OCI-LY7 (cell line): ENCODE measurements around the gene TMEM51. TPM values are rescaled to one million over a fixed set of nuclear protein-coding genes. Genes with fewer than 3 reads are reported as not detected.

Experiments used
- BruUV-seq: library from RNA; stranded (reverse); fragments of 400-500 nt; replicated peaks from 2 replicates; lab custom pipeline; 2021; lab: Mats Ljungman, UMichigan
- CTCF ChIA-PET: fragments of 300-600 bp; sonication (Branson Sonifier 250); formaldehyde crosslinking; loops from one replicate; lab custom pipeline; 2022; ENCODE audit warnings: antibody characterized with exemption; ENCODE audit not compliant: unreplicated experiment; lab: Charles Lee
- POLR2A ChIA-PET: fragments of 300-600 bp; sonication (Branson Sonifier 250); formaldehyde crosslinking; loops from one replicate; lab custom pipeline; 2022; ENCODE audit warnings: antibody characterized with exemption; lab: Charles Lee
- DNase-seq: peaks from one replicate; pipeline ENCODE4 v3.0.0-alpha.2; 2015; ENCODE audit warnings: low spot score
- H2AFZ ChIP-seq: fragments of 200-600 bp; sonication (generic), shearing (Covaris generic); 2 replicates; pipeline ENCODE4 v1.6.1; 2014; ENCODE audit warnings: mild to moderate bottlenecking, antibody characterized with exemption, low read length, moderate library complexity
- H3K27ac ChIP-seq: fragments of 200-600 bp; sonication (generic); 2 replicates; pipeline ENCODE4 v1.5.1; 2014; ENCODE audit warnings: mixed run types, low read depth, mild to moderate bottlenecking, moderate library complexity, low read length, inconsistent platforms; ENCODE audit not compliant: poor library complexity, severe bottlenecking
- H3K36me3 ChIP-seq: fragments of 200-600 bp; sonication (generic); 2 replicates; pipeline ENCODE4 v1.6.1; 2014; ENCODE audit warnings: mild to moderate bottlenecking, antibody characterized with exemption, low read length, moderate library complexity, mixed read lengths; ENCODE audit not compliant: insufficient read depth
- H3K4me1 ChIP-seq: fragments of 200-600 bp; sonication (generic); 2 replicates; pipeline ENCODE4 v1.5.1; 2014; ENCODE audit warnings: mild to moderate bottlenecking, low read length; ENCODE audit not compliant: insufficient read depth, poor library complexity, severe bottlenecking
- H3K4me2 ChIP-seq: fragments of 200-600 bp; sonication (generic); 2 replicates; pipeline ENCODE4 v1.6.1; 2014; ENCODE audit warnings: mild to moderate bottlenecking, low read length
- H3K4me3 ChIP-seq: fragments of 200-600 bp; sonication (generic); 2 replicates; pipeline ENCODE4 v1.5.1; 2014; ENCODE audit warnings: mild to moderate bottlenecking, low read depth, low read length; ENCODE audit not compliant: poor library complexity, severe bottlenecking
- H3K79me2 ChIP-seq: fragments of 200-600 bp; sonication (generic); 2 replicates; pipeline ENCODE4 v1.6.1; 2016; ENCODE audit warnings: low read depth, mild to moderate bottlenecking, low read length, moderate library complexity, mixed read lengths; ENCODE audit not compliant: insufficient read depth
- H3K9me2 ChIP-seq: fragments of 200-600 bp; sonication (generic); 2 replicates; pipeline ENCODE4 v1.6.1; 2016; ENCODE audit warnings: mild to moderate bottlenecking, low read length, mixed read lengths; ENCODE audit not compliant: insufficient read depth
- H3K9me3 ChIP-seq: fragments of 200-600 bp; sonication (generic); 2 replicates; pipeline ENCODE4 v1.6.1; 2014; ENCODE audit warnings: mild to moderate bottlenecking, mixed run types, low read length, mixed read lengths
- H4K20me1 ChIP-seq: fragments of 200-600 bp; sonication (generic); 2 replicates; pipeline ENCODE4 v1.6.1; 2014; ENCODE audit warnings: mild to moderate bottlenecking, antibody characterized with exemption, low read length, moderate library complexity, mixed read lengths; ENCODE audit not compliant: insufficient read depth
- CTCF ChIP-seq: fragments of 200-600 bp; sonication (generic); conservative IDR thresholded peaks from 2 replicates; pipeline ENCODE4 v1.5.1; 2014; ENCODE audit warnings: mild to moderate bottlenecking, antibody characterized with exemption, low read length, moderate library complexity, mixed read lengths
- EZH2phosphoT487 ChIP-seq: fragments of 200-600 bp; sonication (generic); IDR thresholded peaks from 2 replicates; pipeline ENCODE4 v1.6.1; 2018; ENCODE audit warnings: low read depth, borderline replicate concordance, mild to moderate bottlenecking, mixed run types, antibody characterized with exemption, low read length, moderate library complexity, mixed read lengths
- intact Hi-C: fragments of 100-400 bp; cut with micrococcal nuclease; formaldehyde crosslinking; loops from one replicate; pipeline ENCODE4 v1.10.0; 2022; ENCODE audit not compliant: unreplicated experiment
- total RNA-seq, 2 experiments: library from RNA; depleted of rRNA in 1 of 2; stranded (reverse); fragments of >200 nt in 1 of 2; shearing (Covaris generic) in 1 of 2; gene quantifications; 2 replicates each; pipeline ENCODE4 v1.2.3, GENCODE V29; 2014 to 2022

The TMEM51 gene
- total RNA-seq, 2 experiments from 2014 or later, result not detected

GRCh38 chr1:15244813-15245212, 91.3 kb downstream of the TMEM51 start:
- Histone ChIP-seq H3K9me2 (no peaks in the 10 kb centered on the region), H2AFZ (no peak overlapping the region), H3K79me2 (no peaks in the 10 kb centered on the region), H3K4me3 (no peak overlapping the region), H4K20me1 (no peaks in the 10 kb centered on the region), H3K36me3 (no peaks in the 10 kb centered on the region), H3K4me2 (no peak overlapping the region), H3K9me3 (no peaks in the 10 kb centered on the region), H3K27ac (no peak overlapping the region), H3K4me1 (no peaks in the 10 kb centered on the region)
- CTCF ChIA-PET, result no interaction called here
- no TSS peak for BruUV-seq
- POLR2A ChIA-PET, result no interaction called here
- no peak for DNase-seq
- intact Hi-C loops, result no loop called here
- TF ChIP-seq EZH2phosphoT487 (no peak), CTCF (no peak)

- TF ChIP-seq EZH2phosphoT487 (no peak), CTCF (no peak)
Measured at GRCh38 chr1:15245593-15246360, 92.2 kb downstream of the TMEM51 start.

GRCh38 chr1:15246960-15247614, 93.5 kb downstream of the TMEM51 start, which contains the start of gene FHAD1:
Gene FHAD1 (plus strand): TSS chr1:15247223. CDS start chr1:15251785, 4,562 bp downstream.
- Histone ChIP-seq H3K9me2 (no peaks in the 10 kb centered on the region), H3K4me3 (peak within 1 kb of the TSS; percentile 51), H3K4me1 (no peaks in the 10 kb centered on the region), H3K79me2 (no peaks in the 10 kb centered on the region), H3K27ac (no peak within 1 kb of the TSS), H2AFZ (no peak within 1 kb of the TSS), H4K20me1 (no peaks in the 10 kb centered on the region), H3K4me2 (peak within 1 kb of the TSS; percentile 25; the same call in 1 of the 2 replicates), H3K36me3 (no peaks in the 10 kb centered on the region), H3K9me3 (no peaks in the 10 kb centered on the region)
- ChIA-PET POLR2A (interaction anchor here (0.6 kb wide), 1 partner anchor 201 kb away, joined by 8 read pairs; no protein-coding TSS in a partner anchor), CTCF (no interaction called here)
- intact Hi-C loops, result no loop called here
- no TSS peak for BruUV-seq
- TF ChIP-seq EZH2phosphoT487, result no peak
- TF ChIP-seq CTCF, result no peak
- peak; percentile 48 for DNase-seq

More at GRCh38 chr1:15245593-15246360, 92.2 kb downstream of the TMEM51 start:
- H3K4me3 ChIP-seq, result no peak overlapping the region
- no peak overlapping the region for H2AFZ ChIP-seq
- no peaks in the 10 kb centered on the region for H3K4me1 ChIP-seq
- no peak overlapping the region for H3K4me2 ChIP-seq
- ChIA-PET POLR2A (no interaction called here), CTCF (no interaction called here)
- no peaks in the 10 kb centered on the region for H3K9me3 ChIP-seq
- H3K27ac ChIP-seq, result no peak overlapping the region
- no peaks in the 10 kb centered on the region for H3K9me2 ChIP-seq
- no peak for DNase-seq
- H3K79me2 ChIP-seq, result no peaks in the 10 kb centered on the region
- no peaks in the 10 kb centered on the region for H4K20me1 ChIP-seq
- H3K36me3 ChIP-seq, result no peaks in the 10 kb centered on the region
- no TSS peak for BruUV-seq
- intact Hi-C loops, result no loop called here
